Daoy (cell line): ENCODE measurements around the gene ALPL. TPM values are rescaled to one million over a fixed set of nuclear protein-coding genes. Genes with fewer than 3 reads are reported as not detected.

Source experiments
- DNase-seq: peaks from one replicate; pipeline ENCODE4 v3.0.0-alpha.2; 2015; ENCODE audit warnings: low read depth
- total RNA-seq: library from RNA; depleted of rRNA; stranded (reverse); fragments of >200 nt; shearing (Covaris generic); gene quantifications from 2 replicates; pipeline ENCODE4 v1.2.3, GENCODE V29; 2014; rRNA removed

Gene ALPL
- total RNA-seq, 1 experiment from 2014 or later: 2.7 TPM

GRCh38 chr1:21618561-21619374 is 109.5 kb downstream of the ALPL start:
- no peak for DNase-seq

GRCh38 chr1:21619375-21619947 is 110.2 kb downstream of the ALPL start:
- no peak for DNase-seq

DNA sequence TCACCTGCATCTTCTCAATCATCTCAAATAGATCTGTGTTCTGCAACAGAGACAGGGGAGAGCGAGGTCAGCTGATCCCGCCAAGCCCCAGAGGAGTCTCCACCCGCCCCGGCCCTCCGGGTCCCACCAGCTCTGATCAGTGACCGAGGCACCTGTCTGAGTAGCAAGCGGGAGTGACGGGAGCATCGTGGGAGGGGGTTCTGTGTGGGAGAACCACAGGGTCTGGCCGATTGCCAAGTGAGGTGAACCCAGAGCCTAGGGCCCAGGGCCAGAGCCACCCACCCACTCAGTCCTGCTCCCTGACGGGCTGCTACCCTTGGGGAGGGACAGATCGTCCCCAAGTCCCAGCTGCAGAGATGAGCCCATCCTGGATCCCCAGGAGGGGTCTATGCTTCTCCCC is 110.8 kb downstream of the ALPL start:
- DNase-seq: no peak

GRCh38 chr1:21620496-21620895 is 111.3 kb downstream of the ALPL start:
- no peak for DNase-seq

- no peak for DNase-seq
Observed at GRCh38 chr1:21621051-21621450, 111.8 kb downstream of the ALPL start.

GRCh38 chr1:21621761-21622436 is 112.7 kb downstream of the ALPL start:
- no peak for DNase-seq

GRCh38 chr1:21622466-21623315 is 113.5 kb downstream of the ALPL start:
- peak; percentile 58 for DNase-seq

DNA sequence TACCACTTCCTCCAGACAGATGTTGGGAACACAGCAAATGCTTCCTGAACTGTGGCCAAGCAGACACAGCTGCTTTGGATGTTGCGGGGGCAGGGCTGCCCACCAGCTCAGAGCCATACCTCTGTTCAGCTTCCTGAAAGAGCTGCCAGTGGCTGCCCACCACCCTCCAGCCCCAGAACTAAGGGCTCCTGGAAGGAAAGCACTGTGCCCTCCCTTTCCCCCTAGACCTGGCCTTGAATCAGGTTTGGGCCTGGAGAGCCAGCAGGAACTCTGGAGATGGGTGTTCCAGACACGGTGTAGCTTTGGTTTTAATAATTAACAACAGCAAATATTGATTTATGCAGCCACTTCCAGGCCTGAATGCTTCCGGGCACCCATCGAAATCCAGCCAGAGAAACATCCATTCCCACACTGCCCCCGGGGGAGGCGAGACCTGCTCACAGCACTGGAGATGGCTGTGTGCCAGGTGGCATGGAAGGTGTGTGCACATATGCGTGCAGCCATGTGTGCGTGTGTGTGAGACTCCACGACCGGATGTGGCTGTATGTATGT is 114.3 kb downstream of the ALPL start:
- DNase-seq: peak; percentile 41

- DNase-seq: peak; percentile 30
Observed at GRCh38 chr1:21624571-21625389, 115.6 kb downstream of the ALPL start.

DNA sequence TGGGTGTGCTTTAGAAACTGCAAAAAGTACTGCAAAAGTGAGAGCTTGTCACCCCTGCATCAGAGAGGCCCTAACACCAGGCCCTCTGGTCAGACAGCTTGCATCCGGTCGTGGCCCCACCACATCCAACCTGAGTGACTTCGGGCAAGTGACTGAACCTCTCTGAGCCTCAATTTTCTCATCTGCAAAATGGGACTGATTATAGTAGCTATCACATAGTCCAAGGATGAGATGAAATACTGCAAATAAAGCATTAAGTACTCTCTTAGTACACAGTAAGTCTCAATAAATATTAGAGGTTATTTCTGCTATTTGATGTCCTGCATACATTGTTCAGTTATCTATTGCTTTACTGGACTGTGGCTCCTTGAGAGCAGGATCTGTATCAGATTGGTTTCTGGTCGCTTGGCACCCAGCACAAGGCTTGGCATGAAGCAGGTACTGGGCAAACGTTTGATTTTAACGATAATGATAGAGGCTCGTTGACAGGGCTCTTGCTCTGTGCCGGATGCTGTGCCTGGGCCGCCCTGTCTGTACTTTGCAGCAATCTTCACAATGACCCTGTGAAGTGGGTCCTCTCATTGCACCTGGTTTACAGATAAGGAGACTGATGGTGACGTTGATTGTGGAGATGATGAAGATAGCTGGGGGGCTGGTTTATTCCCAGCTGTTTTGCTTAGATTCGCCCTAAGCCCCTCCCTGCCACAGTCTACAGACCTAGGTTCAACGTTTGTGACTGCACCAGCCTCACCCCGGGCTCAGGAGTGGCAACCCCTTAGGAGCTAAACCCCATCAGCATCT is 116.4 kb downstream of the ALPL start:
- DNase-seq: no peak

DNA sequence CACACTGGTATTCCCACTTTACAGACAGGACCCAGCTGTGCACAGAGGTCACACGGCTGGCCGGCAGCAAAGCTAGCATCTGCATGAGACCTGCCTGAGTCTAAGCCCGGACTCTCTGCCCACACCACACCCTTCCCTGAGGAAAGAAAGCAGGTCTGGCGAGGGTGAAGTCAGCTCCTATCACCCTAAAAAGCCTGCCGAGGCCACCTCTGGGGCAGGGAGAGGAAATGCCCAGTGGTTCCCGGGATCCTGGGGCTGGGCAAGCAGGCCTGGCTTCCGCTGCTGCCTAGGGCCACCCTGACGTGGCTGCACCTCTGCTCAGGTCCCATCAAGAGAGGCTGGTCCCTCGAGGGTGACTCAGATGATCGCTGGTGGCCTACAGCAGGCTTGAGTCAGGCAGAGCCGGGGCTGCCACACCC is 117.7 kb downstream of the ALPL start:
- peak; percentile 78 for DNase-seq

Other genes with a start within 250 kb of the ALPL start
- gene ECE1, start 219.0 kb upstream of the ALPL start, total RNA-seq: 59.8 and 69.8 TPM in 2 replicates
- gene NBPF3, start 69.3 kb upstream of the ALPL start, total RNA-seq: 9.3 and 11.6 TPM in 2 replicates
- 0.39 and 0.80 TPM in 2 replicates for gene RAP1GAP, start 159.9 kb downstream of the ALPL start, total RNA-seq